Panc1 (cell line): ENCODE measurements around the gene AP1AR.

ENCODE experiments used
- TCF7L2 ChIP-seq: IDR thresholded peaks from 2 replicates; pipeline ENCODE4 v1.6.1; 2011; ENCODE audit warnings: mild to moderate bottlenecking, low read depth, low read length, inconsistent platforms
- TF ChIP-seq, protein P1 (sequence below): fragments of 450-650 bp; IDR thresholded peaks from 2 replicates; pipeline ENCODE4 v1.5.1; 2017; ENCODE audit warnings: mild to moderate bottlenecking

DNA sequence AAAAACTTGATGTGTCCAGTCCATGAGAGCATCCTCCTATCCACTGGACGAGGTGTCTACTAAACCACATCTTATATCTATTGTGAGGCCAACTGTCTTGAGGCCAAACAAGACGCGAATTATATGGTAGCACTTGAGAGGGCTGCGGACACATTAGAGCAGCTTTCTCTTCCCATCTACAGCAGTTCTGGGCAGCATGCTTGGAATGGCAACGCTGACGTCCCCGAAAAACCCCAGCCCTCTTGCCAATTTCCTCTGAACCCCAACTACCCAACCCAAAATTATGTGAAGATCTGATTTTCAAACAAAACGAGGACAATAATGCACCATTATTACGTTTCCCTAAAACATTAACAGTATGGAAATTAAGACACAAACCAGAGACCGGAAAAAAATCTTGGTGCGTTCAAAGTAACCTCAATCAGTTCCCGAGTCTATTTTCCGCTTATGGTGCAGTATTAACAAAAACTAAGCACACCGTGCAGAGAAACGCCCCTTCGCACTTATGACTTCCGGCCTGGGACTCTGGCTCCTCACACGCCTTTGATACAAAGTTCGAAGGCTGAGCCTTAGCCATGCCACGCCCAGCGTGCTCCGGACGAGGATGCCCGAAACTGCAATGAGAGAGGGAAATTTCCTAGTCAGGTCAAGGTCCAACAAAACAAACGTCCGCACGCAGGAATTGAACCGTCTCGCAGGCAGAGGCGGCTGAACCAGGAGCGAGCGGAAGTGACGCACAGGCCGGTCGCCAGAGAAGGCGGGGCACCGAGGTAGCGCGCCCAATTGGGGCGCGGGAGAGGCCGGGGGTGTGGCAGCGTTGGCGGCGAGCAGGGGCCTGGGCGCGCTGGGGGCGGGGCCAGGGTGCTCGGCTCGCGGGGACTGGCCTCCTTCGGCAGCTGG lies 458 bp upstream of the AP1AR start:
- TF ChIP-seq, protein P1, sequence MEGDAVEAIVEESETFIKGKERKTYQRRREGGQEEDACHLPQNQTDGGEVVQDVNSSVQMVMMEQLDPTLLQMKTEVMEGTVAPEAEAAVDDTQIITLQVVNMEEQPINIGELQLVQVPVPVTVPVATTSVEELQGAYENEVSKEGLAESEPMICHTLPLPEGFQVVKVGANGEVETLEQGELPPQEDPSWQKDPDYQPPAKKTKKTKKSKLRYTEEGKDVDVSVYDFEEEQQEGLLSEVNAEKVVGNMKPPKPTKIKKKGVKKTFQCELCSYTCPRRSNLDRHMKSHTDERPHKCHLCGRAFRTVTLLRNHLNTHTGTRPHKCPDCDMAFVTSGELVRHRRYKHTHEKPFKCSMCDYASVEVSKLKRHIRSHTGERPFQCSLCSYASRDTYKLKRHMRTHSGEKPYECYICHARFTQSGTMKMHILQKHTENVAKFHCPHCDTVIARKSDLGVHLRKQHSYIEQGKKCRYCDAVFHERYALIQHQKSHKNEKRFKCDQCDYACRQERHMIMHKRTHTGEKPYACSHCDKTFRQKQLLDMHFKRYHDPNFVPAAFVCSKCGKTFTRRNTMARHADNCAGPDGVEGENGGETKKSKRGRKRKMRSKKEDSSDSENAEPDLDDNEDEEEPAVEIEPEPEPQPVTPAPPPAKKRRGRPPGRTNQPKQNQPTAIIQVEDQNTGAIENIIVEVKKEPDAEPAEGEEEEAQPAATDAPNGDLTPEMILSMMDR, result no peak
- TF ChIP-seq TCF7L2, result peak; percentile 31
